GM21737 (cell line): ENCODE measurements around the gene FAM81A.
A peak's percentile ranks its signal among the peaks of the same experiment; 100 is the strongest.

Source experiments
- ATAC-seq: cut with Tn5 transposase; IDR thresholded peaks from one replicate; pipeline ENCODE4 v1.9.1; 2021; ENCODE audit warnings: mild to moderate bottlenecking, moderate library complexity; ENCODE audit not compliant: unreplicated experiment

Gene FAM81A

DNA sequence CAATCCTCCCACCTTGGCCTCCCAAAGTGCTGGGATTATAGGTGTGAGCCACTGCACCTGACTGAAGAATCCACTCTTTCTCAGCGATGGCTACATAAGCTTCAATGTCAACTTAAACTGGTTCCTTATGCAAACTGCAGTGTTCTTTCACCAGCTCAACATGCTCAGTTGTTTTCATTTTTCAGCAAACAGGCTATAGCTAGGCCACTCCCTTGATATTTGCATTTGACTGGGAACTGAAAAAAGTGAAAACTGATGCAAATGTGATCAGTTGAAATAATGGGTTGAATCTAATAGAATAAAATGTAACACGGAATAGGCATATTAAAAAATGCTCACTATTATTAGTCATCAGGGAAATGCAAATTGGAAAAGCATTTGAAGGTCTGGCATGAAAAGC, 99.4 kb downstream of the FAM81A start:
- no peak for ATAC-seq

DNA sequence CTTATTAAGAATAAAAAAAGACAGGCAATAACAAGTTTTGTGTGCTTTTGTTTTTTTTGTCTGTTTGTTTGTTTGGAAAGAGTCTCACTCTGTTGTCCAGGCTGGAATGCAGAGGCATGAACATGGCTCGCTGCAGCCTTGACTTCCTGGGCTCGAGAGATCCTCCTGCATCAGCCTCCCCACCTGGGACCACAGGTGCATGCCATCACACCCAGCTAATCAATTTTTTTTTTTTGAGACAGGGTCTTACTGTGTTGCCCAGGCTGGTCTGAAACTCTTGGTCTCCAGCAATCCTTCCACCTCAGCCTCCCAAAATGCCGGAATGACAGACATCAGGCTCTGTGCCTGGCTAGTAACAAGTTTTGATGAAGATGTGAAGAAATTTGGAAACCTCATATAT, 100.5 kb downstream of the FAM81A start:
- no peak for ATAC-seq

DNA sequence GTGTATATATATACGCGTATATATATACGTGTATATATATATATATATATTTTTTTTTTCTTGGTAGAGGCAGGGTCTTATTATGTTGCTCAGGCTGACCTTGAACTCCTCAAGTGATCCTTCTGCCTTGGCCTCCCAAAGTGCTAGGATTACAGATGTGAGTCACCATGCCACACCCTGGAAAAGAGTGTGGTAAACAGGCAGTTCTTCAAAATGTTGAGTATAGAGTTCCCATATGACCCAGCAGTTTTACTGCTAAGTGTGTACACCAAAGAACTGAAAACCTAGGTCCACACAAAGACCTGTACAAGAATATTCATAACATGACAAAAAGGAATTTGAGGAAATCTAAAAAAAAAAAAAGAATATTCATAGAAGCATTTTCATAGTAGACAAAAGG, 101.8 kb downstream of the FAM81A start:
- no peak for ATAC-seq

DNA sequence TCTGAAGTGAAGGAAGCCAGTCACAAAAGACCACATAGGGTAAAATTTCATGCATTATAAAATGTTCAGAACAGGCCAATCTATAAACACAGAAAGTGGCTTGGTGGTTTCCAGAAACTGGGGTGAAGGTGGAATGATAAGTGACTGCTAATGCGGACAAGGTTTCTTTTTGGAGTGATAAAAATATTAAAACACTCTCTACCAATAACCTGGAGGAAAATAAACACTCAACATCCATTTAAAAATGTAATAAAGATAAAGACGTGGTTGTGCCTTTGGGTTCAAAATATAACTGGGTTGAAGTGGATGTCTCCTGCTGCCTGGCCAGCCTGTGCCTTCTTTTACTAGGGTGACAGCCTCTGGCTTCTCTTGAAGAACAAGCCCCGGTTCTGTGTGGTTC, 102.7 kb downstream of the FAM81A start:
- ATAC-seq, result no peak

DNA sequence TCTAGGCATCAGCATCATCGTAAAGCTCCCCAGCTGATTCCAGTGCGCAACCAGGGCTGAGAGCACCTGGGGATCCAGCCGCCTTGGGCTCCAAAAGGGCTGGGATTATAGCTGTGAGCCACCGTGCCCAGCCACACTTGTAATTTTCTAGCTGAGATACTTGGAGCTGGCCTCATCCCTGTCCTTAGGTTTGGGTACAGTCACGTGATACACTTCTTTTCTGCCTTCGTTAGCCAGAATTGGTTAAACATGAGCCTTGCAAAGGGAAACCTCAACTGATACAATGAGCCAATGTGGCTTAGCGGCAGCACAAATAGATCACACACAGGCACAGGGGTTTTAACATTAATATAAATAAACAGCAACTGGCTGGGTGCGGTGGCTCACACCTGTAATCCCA, 103.8 kb downstream of the FAM81A start:
- ATAC-seq, result no peak

DNA sequence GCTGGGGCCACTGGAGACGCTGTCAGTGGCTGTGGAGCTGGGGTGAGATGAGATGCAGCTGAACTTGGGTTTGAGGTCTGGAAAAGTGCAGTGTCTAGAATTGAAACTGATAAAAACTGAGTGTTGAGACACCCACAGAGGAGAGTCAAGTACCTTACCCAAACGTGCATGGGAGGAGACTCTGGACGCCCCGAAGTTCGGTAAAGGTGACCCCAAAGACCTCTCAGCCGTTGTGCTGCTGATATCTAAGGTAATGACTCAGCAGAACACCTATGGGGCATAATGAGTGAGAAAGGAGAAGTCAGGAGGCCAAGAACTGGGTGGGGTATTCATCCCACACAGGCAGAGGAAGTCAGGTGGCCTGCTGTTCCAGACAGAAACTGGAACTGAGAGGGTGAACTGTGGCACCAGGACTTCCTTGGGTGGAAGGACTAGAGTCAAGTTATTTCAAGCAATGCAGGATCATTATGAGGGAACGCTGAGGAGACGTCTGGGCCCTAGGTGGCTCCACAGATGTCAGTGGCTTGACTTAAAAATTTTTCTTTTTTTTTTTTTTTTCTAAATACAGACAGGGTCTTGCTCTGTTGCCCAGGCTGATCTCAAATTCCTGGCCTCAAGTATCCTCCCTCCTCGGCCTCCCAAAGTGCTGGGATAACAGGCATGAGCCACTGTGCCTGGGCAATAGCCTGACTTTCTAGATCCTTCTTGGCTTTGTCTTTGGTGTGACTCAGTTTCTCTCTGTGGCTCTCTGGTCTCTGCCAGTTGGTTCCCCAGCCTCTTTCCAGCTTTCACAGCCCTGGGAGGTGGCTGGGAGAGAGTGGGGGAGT, 105.9 kb downstream of the FAM81A start:
- peak; percentile 80 for ATAC-seq

DNA sequence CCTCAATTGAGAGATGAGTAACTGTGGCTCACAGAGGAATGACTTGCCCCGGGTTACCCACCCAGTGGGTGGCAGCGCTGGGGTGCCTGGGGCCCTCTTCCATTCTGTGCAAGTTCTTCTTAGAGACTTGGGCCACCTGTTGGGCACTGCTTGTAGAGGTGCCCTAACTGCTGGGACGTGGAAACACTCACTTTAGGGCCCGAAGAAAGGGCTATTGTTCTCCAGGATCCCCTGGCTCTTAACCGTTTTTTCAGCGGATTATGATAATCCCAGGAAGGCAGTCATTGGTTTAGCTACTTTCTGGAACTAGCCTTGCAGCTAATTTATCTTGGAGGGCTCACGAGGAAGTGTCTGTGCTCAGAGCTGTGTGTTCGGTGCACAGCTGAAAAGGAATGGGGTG, 107.6 kb downstream of the FAM81A start:
- no peak for ATAC-seq

DNA sequence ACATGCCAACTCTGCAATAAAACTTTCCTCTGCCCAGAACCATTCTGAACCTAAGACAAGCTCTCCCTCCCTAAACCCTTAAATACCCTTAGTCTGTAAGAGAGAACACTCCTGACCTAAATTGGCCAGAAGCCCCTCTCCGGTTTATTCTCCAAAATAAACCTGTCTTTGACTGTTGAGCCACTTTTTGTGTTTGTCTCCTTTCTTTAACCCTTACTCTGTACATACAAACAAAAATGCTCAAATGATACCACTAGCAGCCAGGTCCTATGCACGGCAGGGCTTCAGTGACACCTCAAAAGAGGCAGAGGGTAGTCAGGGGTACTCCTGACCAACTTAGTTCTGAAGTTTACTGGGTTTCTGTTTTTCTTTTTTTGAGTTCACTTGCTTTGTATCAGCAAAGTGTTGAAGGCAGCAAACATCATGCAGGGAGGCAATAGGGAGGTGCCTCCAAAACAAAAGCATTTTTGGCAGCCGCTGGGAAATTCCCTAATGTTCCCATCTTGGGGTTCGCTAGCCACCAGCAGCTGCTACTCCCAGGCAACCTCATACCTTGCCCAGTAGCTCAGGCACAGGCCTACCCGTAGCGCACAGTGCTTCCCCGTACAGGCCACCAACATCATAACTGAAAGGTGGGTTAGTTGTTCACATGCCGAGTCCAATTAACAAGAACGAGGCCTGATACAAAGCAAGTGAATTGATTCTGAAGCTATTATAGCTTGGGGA, 110.7 kb downstream of the FAM81A start:
- no peak for ATAC-seq

DNA sequence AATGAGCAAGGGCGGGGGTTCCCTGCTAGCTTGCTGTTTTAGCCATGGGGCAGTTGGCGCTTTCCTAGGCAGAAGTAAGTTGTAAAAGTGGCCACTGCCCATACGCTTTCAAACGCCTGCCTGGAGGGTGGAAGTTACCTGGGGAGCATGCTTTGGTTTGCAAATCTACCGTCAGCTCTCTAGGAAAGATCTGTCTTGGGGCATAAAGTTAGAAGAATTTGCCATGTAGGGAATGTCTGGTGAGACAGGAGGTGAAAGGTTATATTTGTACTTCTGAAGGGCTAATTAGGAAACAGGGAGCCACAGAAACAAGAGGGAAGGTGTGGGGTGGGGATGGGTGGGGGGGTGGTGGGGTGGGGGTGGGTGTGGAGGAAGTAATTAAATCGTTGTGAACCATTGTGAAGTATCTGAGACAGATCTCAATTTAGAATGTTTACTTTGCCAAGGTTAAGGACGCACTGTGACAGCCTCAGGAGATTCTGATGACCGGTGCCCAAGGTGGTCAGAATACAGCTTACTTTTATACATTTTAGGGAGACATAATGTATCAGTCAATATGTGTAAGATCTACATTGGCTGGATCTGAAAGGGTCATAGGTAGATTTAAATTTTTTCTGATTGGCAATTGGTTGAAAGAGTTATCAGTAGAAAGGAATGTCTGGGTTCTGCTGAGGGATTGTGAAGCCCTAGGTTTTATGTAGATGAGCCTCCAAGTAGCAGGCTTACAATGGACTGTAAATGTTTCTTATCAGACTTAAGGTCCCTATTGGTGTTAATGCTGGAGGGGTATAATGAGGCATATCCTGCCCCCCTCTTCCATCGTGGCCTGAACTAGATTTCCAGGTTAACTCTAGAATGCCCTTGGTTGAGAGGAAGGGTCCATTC, 111.6 kb downstream of the FAM81A start:
- no peak for ATAC-seq

DNA sequence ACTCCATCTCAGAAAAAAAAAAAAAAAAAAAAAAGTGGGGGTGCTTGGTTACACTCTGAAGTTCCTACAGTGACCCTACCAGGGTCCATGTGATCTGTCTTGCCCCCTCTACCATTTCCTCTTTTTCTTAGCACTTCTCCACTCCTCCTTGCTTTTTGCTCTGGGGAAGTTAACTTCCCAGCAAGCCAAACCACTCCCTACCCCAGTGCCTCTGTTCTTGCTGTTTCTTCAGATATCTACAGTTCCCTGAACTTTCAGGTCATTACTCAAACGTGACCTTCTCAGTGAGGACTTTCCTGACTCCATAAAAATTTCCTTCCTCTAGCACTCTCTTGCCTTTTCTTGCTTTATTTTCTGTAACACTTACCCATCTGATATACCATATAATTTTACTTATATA, 112.5 kb downstream of the FAM81A start:
- ATAC-seq, result no peak

DNA sequence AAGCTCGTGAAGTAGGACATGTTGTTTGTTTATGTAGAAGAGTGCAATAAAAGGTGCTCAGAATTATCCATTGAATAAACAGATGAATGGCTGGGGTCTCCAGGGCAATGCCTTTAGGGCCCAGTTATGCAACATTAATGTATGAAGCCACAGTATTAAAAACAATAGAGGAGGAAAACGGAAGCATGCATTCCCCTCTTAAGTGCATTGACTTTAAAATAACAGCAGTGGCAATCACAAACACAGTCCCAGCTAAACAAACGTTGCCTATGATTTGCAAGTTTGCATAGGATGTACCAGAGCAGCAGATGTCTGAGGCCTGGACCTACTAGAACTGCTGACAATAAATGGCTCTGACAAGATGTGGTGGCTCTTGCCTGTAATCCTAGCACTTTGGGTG, 113.0 kb downstream of the FAM81A start:
- ATAC-seq, result no peak

DNA sequence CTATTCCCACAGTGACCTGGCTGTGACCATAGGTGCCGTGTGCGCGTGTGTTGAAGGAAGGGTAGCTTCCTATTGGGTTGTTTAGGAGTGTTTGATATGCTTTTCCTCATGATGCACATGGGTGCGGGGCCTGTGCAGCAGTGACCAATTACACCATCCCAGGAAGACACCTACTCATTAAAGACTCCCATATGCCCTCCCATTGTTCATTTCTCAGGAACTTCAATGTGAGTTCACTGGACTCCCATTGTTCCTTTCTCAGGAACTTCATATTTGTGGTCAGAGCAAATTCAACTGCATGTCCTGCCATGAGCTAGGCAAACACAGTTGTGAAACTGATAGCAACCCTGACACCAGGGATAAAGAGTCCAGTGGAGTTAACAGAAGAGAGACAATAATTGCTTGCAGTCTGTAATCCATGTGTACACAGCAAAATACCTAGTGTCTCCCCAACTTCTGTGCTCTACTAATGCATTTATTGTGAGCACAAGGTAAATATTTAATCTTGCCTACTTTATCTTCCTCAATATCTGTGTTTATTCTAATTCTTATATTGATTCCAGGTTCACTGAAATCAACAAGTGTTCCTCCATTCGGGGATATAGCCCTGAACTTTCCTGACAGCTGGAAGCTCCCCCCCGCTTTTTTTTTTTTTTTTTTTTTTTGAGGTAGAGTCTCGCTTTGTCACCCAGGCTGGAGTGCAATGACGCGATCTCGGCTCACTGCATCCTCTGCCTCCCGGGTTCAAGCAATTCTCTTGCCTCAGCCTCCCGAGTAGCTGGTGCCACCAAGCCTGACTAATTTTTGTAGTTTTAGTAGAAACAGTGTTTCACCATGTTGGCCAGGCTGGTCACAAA, 116.1 kb downstream of the FAM81A start:
- no peak for ATAC-seq

DNA sequence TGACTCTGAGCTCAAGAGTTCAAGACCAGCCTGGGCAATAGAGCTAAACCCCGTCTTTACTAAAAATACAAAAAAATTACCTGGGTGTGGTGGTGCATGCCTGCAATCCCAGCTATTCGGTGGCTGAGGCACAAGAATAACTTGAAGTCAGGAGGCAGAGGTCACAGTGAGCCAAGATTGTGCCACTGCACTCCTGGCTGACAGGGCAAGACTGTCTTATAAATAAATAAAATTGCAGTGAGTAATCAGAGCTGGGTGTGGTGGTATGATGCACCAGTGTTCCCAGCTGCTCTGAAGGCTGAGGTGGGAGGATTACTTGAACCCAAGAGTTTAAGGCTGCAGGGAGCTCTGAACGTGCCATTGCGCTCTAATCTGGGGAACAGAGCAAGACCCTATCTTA, 117.7 kb downstream of the FAM81A start:
- no peak for ATAC-seq

DNA sequence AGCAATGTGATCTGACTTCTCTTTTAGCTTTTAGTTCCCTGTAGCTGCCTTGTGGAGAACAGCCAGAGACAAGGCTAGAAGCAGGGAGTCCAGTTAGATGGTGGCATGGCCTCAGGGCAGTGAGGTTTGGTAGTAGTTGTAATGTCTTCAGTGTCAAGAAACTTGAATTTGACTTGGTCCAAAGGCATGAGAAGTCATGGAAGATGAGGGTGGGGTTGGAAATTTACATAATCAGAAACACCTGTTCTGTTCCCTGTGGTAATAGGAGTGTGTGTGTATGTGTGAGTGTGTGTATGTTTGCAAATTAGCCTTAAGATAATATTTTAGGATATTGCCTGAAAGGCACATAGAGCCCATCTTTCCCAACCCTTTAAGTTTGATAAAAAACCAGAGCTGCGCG, 118.4 kb downstream of the FAM81A start:
- ATAC-seq, result no peak

DNA sequence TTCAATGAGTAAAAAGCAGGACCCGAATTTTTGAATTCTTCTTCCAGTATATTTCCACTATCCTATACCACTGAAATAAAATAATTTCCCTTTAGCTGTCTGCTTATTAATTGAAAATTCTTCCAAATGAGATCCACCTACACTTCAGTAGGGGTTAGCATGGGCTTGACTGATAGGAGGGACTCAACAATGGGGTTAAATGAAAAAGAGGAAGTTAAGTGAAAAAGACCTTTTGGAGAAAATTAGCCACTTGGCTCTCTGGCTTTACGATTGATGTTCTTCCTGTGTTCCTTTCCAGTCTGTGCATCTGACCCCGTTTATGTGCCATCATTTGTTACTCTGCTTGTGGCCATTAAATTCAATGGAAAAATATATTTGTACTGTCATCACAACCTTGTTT, 119.6 kb downstream of the FAM81A start:
- no peak for ATAC-seq

DNA sequence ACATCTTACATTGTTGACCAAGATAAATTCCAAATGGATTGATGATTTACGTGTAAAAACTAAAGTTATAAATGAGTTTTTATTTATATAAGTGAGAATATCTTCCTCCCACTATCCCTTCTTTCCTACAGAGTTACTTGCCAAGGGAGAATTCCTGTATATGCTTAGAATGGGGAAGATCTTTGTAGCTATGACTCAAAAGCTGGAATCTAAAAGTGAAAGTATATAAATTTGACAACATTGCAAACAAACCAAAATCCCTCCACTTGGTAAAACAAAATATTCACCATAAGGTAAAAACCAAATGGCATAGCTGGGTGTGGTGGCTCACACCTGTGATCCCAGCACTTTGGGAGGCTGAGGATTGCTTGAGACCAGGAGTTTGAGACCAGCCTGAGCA, 120.9 kb downstream of the FAM81A start:
- ATAC-seq, result no peak

DNA sequence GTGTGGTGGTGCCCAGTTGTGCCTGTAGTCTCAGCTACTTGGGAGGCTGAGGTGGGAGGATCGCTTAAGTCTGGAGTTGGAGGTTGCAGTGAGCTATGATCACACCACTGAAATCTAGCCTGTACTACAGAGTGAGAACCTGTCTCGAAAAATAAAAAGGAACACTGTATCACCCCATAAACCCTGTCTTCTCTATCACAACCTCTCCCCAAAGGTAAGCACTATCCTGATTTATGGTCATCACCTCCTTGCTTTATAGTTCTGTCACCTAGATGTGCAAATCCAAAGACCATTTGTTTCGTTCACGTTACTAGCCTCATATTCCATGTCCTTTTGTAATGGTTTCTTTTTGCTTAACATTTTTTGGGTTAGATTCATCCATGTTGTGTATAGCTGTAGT, 123.6 kb downstream of the FAM81A start:
- ATAC-seq, result no peak

DNA sequence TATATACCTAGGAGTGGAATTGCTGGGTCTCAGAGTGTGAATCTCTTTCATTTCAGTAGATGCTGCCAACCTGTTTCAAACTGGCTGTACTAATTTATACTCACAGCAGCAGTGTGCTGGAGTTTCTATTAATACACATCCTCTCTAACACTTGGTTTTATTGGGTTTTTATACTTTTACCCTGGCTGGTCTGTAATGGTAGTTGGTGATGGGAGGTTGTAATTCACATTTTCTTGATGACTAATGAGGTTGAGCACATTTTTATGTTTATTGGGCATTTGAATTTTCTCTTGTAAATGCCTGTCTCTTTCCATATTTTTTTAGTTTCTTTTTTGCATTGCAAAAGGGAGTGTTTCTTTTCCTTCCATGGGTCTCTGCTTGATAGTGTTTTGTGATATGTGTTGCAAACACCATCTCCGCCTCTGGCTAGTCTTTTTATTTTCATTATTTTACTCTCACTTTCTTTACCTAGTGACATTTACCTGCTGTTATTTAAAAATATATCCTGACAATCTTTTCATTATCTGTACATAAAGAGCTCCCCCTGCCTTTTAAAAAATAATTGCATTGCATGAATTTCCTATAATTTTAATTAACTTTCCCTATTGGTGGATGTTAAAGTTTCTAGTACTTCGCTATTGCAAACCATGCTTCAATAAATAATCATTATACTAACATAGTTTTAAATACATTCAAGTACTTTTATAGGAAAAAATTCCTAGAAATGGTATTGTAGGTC, 124.6 kb downstream of the FAM81A start:
- no peak for ATAC-seq

DNA sequence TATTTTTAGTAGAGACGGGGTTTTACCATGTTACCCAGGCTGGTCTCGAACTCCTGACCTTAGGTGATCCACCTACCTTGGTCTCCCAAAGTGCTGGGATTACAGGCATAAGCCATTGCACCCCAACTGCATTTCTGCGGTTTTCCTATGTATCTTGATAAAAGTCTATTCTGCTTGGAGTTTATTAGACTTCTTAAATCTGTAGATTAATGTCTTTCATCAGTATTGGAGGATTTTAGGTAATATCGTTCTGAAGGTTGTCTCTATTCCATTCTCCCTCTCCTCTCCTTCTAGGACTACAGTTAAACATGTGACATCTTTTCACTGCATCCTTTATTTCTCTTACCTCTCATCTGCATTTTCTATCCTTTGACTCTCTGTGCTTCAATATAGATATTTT, 127.3 kb downstream of the FAM81A start:
- no peak for ATAC-seq

DNA sequence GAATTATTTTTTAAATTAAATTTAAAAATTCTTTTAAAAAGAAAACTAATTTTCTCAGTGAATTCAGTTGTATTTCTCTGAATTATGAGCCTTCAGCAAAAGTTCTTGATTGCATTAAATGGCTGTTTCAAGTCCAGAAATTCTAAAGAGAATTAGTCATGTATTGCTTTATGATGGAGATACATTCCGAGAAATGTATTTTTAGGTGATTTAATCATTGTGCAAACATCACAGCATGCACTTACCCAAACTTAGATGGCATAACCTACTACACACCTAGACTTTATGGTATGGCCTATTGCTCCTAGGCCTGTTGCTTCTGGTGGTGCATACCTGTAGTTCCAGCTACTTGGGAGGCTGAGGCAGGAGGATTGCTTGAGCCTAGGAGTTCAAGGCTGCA, 129.3 kb downstream of the FAM81A start:
- no peak for ATAC-seq
